HT-29 (cell line): ENCODE data around the gene ELOVL5. TPM values are rescaled to one million over a fixed set of nuclear protein-coding genes. Genes with fewer than 3 reads are reported as not detected.
"Not testable (repeated sequence)": the region's sequence is repeated elsewhere in the genome, so short reads cannot be mapped to it uniquely, and the experiment has no call there.

Source experiments
- DNase-seq: peaks from one replicate; pipeline ENCODE4 v3.0.0-alpha.2; 2015; ENCODE audit warnings: low spot score
- total RNA-seq: library from RNA; depleted of rRNA; stranded (reverse); fragments of >200 nt; shearing (Covaris generic); gene quantifications from 2 replicates; pipeline ENCODE4 v1.2.3, GENCODE V29; 2014

ELOVL5 gene
- total RNA-seq, 1 experiment from 2014 or later = not detected

- DNase-seq = no peak
Measured at GRCh38 chr6:53328375-53328774, 20.4 kb downstream of the ELOVL5 start.

- DNase-seq = no peak
Measured at GRCh38 chr6:53327017-53327395, 21.7 kb downstream of the ELOVL5 start.

- DNase-seq = no peak
Measured at GRCh38 chr6:53326372-53327016, 22.3 kb downstream of the ELOVL5 start.

- DNase-seq = no peak
Measured at GRCh38 chr6:53325785-53326184, 23.0 kb downstream of the ELOVL5 start.

- no peak for DNase-seq
Measured at GRCh38 chr6:53322188-53323029, 26.3 kb downstream of the ELOVL5 start.

- no peak for DNase-seq
Measured at GRCh38 chr6:53321701-53322100, 27.0 kb downstream of the ELOVL5 start.

DNA sequence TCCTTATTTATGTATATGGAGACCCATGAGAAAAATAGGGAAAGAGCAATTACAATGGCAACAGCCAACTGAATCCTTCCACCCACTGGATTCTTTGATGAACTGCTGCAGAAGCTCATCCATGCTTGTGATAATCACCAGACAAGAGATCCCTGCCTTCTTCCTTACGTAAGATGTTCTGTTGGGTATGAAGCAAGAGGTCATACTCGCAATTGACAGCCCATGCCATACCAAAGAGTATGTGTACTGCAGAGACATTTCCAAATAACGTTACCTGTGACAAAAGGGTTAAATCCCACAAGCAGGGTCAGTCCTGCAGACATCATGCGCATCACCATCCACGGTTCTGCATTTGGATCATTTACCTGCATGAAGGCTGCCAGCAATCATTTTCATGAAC lies 27.8 kb downstream of the ELOVL5 start:
- no peak for DNase-seq

GRCh38 chr6:53318429-53318828 lies 30.3 kb downstream of the ELOVL5 start:
- no peak for DNase-seq

GRCh38 chr6:53317861-53318260 lies 30.9 kb downstream of the ELOVL5 start:
- DNase-seq = no peak

GRCh38 chr6:53317299-53317698 lies 31.5 kb downstream of the ELOVL5 start:
- DNase-seq = not testable (repeated sequence)

DNA sequence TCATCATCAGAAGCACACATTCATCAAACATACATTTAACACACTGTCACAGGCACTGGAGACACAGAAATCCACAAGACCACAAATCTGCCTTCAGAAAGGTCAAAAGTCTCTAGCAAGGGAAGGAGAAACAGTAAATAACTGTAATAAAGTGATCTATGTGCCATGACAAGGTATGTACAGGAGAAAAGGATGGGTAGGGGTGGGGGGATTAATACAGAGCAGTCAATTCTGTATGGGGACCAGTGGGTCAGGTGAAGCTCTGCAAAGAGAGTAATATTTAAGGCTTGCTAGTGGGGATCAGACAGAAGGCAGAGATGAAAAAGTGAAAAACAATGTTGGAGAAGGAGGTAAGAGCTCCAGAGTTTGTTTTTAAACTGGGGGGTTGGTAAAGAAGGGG lies 32.6 kb downstream of the ELOVL5 start:
- no peak for DNase-seq

DNA sequence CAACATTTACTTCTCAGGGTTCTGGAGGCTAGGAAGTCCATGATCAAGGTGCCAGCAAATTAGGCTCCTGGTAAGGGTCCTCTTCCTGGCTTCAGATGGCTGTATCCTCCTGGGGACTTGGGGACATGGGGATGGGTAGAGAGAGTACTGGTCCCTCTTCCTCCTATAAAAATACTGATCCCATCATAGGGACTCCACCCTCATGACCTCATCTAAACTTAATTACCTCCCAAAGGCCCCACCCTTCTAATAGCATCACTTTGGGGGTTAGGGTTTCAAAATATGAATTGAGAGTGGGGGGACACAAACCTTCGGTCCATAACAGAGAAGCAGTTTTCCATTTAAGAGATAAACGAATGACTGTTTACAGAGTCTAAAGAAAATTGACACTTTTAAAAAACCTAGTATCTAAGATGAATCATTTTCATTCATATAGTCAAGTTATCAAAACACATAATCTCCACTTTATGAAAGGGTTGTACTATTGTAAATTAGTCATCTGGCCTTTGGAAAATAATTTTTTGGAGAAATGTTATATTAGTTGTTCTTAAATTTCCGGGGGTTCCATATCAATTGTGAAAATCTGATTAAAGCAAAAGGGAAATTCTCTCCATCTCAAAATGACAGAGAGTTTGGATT lies 33.5 kb downstream of the ELOVL5 start:
- DNase-seq = no peak

- DNase-seq = no peak
Measured at GRCh38 chr6:53313784-53314400, 34.9 kb downstream of the ELOVL5 start.

DNA sequence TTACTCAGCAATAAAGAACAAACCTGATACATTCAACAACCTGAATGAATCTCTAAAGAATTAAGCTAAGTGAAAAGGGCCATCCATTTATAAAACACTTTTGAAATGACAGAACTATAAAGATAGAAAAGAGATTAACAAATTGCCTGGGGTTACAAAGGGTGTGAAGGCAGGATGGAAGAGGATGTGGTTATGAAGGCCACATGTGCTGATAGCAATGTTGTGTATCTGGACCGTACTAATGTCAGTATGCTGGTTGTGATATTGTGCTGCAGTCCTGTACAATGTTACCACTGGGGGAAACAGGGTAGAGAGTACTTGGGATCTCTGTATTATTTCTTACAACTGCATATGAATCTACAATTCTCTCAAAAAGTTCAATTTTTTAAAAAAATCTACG lies 36.4 kb downstream of the ELOVL5 start:
- DNase-seq = no peak

DNA sequence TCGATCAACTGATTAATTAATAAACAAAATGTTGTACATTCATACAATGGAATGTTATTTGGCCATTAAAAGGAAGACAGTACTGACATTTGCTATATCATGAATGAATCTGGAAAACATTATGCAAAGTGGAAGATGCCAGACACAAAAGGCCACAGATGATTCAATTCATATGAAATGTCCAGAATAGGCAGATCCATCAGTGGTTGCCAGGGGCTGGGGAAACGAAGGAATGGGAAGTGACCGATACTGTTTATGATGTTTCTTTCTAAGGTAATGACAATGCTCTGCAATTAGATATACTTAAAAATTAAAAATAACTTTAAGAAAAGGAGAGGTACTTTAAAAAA lies 37.2 kb downstream of the ELOVL5 start:
- DNase-seq = no peak

DNA sequence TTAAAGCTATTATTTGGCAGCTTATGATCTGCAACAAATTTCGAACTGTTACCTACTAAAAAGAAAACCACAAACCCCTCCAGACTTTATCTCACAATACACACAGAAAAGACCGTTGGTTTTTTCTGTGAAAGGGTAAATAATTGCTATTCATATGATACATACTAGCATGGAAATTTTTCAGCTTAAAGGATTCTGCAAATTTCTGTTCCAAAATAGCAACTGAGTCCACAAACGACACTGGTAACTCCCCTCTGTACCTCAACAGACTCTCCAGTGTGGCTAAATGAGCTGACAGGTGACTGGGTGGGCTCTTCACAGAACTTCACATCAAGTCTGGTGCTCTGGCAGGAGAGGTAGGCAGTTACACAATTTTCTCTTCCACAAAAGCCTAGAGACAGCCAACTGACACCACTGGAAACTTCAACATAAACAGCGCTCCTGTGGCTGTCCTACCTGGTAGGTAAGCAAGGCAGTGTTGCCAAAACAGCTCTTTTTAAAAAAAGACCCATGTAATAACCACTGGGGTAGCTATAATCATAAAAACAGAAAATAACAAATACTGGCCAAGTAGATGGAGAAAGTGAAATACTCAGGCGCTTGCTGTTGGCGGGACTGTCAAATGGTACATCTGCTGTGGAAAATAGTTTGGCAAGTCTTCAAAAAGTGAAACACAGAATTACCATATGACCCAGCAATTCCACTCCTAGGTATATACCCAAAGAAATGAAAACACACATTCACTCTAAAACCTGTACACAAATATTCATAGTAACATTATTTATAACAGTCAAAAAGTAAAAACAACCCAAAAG lies 37.8 kb downstream of the ELOVL5 start:
- no peak for DNase-seq

DNA sequence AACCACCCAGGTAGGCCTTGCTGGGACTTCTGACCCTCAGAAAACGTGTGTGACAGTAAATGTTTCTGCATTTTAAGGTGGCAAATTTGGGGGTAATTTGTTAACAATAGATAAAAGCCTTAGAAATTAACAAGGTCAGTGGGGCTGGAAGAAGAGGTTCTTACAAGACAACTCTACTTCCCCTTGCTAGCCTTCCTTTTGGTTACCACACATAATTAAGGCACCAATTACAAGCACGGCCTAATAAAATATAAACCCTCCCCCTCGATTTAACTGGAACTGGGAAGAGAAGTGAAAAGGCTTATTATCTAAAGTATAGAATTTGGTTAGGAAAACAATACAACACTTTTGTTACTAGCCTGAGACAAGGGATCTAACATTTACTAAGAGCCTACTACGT lies 38.8 kb downstream of the ELOVL5 start:
- DNase-seq = no peak

DNA sequence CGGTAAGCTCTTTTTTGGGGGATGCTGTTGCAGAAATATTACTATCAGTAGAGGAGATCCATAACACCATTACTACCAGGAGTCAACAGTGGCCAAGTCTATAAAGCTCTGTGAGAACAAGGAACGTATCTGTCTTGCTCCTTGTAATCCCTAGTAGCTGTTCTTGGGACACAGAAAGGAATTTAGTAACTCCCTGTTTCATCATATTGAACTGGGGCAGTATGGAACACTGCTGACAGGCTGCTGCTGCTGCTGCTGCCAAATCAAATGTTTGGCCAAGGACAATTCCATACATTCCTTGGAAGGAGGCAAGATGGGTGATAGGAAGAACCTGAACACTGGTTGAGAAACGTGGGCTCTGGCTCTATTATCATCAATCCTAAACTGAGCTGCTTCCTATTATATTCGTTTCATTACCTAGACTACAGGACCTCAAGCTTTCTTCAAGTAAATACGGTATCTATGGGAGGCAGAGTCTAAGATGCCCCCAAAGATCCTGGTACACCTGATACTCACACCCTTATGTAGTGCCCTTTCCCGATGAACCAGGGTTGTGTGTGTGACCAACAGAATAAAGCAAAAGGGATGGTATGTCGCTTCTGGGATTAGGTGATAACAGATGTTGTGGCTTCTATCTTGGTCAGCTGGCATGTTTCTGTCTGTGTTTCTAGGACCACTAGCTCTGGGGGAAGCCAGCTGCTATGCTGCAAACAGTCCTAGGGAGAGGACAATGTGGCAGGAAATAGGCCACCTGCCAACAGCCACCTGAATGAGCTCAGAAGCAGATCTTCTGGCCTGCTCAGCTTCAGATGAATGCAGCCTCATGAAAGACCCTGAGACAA lies 39.5 kb downstream of the ELOVL5 start:
- DNase-seq = no peak

DNA sequence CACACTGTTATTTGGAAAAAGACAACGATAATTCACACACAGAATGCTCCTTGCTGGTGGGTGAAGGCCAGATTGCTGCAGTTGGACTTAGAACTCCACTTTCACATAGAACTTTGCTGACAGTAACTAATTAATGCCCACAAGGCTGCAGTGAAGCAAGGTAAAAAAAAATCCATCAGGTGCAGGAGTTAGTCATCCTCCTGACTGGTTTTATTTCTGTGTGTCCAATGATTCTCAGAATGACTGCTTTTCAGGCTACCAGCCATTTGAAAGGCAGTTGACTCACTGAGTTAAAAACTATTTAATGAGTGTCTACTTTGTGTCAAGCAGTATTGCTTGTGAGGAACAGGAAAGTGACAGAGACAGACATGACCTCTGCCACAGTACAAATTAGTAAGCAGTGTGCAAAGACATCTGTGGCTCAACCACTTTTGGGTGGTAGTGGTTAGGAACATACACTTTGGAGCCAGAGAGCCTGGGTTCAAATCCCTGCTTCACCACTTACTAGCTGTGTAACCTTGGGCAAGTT lies 41.9 kb downstream of the ELOVL5 start:
- no peak for DNase-seq

- not testable (repeated sequence) for DNase-seq
Measured at GRCh38 chr6:53306217-53306616, 42.5 kb downstream of the ELOVL5 start.
